GM18867 (cell line): ENCODE data around the gene EVX2.
A peak's percentile ranks its signal among the peaks of the same experiment; 100 is the strongest.

Experiments
- ATAC-seq: cut with Tn5 transposase; IDR thresholded peaks from one replicate; pipeline ENCODE4 v1.9.1; 2021; ENCODE audit warnings: mild to moderate bottlenecking, moderate library complexity; ENCODE audit not compliant: unreplicated experiment

EVX2 gene

DNA sequence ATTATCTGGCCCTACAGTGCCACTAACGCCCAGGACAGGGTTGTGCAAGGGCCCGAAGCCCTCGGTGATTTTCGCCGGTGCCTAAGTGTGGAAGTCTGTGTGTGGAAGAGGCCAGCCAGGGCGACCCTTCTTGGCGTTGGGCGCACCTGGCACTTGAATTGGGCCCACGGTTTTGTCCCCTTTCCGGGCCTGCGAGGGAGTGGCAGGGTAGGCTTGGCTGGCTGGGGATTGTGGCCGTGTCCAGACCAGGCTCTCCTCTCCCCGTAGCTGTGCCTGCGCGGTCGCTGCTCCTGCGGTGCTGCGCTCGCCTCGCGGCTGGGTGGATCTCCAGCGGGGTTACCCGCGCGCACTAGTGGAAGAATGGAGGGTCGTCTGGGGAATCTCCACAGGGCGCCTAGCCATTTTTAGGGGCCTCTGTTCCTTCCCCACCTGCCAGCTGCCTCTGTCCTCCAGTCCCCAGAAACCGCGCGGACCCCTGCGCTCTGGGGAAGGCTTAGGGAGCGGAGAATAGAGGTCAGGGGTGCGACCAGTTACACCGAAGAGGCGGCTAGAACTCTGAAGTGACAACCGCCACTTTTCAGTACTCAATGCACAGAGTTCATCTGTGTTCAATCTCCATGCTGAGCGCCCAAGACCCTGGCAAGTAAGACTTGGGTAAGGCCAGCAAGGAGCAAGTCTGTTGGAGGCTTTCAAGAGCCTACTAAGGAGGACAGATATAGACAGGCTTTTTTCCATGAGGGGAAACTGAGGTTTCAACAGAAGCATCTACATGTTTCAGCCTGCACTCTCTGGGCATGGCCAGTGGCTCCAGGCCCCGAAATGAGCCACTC is 16.0 kb downstream of the EVX2 start:
- no peak for ATAC-seq

DNA sequence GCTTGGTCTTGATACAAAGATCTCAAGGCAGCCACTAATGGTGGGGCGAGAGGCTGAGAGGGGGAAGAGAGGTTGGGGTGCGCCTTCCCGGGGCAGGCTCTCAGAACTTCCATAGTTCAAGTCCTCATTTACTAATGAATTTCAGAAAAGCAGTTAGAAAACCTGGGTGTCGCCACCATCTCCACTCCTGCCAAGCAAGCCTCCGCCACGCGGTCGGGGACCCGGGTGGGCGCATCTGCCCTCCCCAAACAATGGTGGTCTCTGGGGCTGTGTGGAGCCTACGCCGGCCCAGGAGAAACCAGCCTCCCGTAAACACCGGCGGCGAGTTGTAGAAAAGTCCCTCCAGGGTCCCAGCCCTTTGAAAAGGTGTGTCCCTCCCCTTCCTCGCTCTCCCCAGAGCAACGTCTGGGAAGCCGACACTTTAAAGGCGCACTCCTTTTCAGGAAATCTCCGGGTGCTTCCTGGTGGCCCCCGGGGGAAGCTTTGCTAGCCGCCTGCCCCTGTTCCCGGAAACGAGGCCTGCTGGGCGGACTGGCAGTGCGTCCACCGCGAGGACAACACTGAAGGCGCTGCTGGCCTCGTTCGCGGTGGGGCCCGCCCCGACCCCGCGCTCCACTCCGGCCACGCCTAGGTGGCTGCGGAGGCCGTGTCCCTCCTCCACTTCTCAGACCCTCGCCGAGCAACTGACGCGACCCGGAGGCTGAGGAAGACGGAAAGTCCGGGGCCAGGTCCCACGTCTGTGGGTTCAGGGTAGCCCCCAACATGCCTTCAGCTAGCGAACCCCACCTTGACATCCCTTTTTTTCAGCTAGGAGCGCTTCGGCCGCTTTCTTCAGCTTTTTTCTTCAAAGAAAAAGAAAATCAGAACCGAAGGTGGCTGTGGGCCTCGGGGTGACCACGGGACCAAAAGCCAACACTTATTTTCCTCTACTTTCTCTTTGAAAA is 16.8 kb downstream of the EVX2 start:
- ATAC-seq, result no peak

DNA sequence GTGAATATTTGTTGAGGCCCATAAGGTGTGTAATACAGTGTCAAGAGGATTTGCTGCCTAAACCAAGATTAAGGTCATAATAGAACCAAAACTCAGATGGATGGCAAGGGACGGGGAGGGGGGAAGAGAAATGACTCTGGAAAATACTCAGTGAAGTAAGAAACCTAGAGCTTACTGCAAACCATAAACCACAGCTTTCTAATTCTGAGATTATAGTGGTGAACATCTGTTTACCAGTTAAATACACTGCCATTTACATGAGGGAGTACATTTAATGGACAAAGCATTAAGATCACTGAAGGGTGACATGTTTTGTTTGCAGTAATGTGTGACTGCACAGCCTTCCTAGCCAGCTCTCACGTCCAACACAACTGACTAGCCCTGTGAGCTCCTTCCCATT is 19.8 kb downstream of the EVX2 start:
- ATAC-seq, result peak; percentile 53

DNA sequence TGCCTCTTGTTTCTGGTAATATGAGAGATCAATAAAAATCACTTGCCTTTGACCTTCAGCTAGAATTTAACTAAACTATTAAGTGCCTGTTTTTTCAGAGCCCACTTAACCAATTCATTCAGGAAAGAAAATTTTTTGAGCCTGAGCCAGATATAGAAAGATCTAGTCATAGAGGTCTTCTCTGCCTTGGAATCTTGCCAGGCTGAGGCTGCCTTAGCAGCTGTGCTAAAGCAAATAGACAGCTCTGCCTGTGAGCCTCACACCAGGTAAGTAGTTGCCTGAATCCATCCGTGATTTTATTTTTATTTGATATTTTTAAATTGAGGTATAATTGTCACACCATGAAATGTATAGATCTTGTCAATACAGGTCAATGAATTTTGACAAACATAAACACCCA is 27.4 kb downstream of the EVX2 start:
- ATAC-seq, result no peak

DNA sequence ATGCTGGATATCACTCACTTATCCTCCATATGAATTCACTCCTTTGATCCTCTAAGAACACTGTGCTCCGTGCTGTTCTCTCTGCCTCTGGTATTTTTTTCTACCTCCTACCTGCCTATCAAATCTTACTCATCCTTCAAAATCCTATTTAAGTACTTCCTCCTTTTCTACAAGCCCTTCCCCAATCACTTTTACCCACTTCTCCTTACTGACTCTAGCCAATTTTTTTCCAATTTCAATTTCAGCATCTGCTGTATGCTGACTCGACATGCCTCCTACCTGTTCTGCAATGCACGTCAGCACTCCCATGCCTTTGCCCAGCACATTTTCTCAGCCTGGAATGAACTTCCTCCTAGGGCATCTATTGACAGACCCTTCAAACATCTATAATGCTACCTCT is 44.4 kb downstream of the EVX2 start:
- no peak for ATAC-seq

DNA sequence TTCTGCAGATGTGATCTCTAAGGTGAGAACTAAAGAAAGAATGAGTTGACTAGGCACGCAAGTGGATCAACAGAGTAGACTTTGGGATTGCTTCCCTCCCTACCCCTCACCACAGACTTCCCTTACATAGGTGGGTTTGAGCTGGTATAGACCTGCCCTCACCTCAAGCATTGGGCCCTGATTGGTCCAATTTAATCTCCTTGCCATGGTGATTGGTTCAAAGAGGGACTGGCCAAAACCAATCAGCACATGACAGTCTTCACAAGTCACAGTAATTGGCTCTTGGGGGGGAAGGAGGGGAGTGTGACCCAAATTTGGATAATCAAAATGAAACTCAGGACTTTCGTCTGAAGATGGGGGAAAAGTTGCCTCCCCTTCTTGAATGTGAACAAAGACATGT is 45.1 kb downstream of the EVX2 start:
- ATAC-seq, result no peak

DNA sequence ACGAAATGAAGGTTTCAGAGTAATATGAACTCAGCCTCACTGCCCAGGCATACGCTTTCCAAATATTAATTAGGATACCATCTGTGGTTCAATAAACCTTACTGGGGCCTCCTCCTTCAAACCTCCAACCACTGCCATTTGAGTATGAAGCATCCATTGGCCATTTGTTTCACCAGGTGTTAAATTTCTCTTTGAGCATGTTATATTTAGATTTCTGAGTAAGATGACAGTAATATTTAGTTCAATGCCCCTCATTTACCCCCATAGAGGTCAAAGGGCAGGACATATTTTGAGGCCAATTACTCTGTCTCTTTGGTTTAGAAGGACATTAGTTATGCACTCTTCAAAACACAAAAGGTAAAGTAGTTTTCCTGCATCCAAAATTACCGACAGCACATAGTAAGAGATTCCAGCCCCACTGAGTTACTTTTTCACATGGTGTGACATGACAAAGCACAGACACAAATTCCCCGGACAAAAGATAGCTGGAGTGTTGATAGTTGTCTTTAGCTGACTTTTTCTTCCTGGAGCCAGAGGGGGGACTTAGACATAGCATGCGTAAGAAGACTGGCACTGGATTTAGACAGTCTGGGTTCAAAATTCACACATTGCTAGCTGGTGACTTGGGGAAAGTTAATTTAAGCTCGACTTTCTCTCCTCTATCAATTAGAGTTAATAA is 48.6 kb downstream of the EVX2 start:
- ATAC-seq, result no peak

GRCh38 chr2:176027806-176028205 is 56.0 kb downstream of the EVX2 start:
- ATAC-seq, result no peak
